TTC549 (cell line): ENCODE measurements around the gene PLAGL2.
"Not testable (repeated sequence)": the region's sequence is repeated elsewhere in the genome, so short reads cannot be mapped to it uniquely, and the experiment has no call there.

ENCODE experiments used
- FAIRE-seq: peaks from 2 replicates; lab custom pipeline; 2012; peaks lifted over from hg19 to GRCh38; lab: Jason Lieb, UNC

PLAGL2 gene

GRCh38 chr20:32207626-32208498 is at the start of gene PLAGL2, which contains the start of gene POFUT1:
TSS of gene PLAGL2 (minus strand) at chr20:32207743. CDS start at chr20:32202178, 5,565 bp downstream.
TSS of gene POFUT1 (plus strand) at chr20:32207880. CDS start at chr20:32207942, 62 bp downstream.
- FAIRE-seq = no peak

GRCh38 chr20:32252189-32252588 is 44.6 kb upstream of the PLAGL2 start:
- FAIRE-seq = no peak

- FAIRE-seq = no peak
Measured at GRCh38 chr20:32251470-32251869, 43.9 kb upstream of the PLAGL2 start.

GRCh38 chr20:32249030-32249738 is 41.6 kb upstream of the PLAGL2 start:
- FAIRE-seq = no peak

- no peak for FAIRE-seq
Measured at GRCh38 chr20:32248043-32248442, 40.5 kb upstream of the PLAGL2 start.

- FAIRE-seq = not testable (repeated sequence)
Measured at GRCh38 chr20:32246208-32246607, 38.7 kb upstream of the PLAGL2 start.

- no peak for FAIRE-seq
Measured at GRCh38 chr20:32244959-32245358, 37.4 kb upstream of the PLAGL2 start.

GRCh38 chr20:32244150-32244823 is 36.7 kb upstream of the PLAGL2 start:
- no peak for FAIRE-seq

- no peak for FAIRE-seq
Measured at GRCh38 chr20:32241807-32242206, 34.3 kb upstream of the PLAGL2 start.

- FAIRE-seq = no peak
Measured at GRCh38 chr20:32240205-32240604, 32.7 kb upstream of the PLAGL2 start.

- no peak for FAIRE-seq
Measured at GRCh38 chr20:32238483-32239425, 31.2 kb upstream of the PLAGL2 start.

- FAIRE-seq = no peak
Measured at GRCh38 chr20:32237419-32237818, 29.9 kb upstream of the PLAGL2 start.

GRCh38 chr20:32236819-32237218 is 29.3 kb upstream of the PLAGL2 start:
- no peak for FAIRE-seq

GRCh38 chr20:32236048-32236533 is 28.5 kb upstream of the PLAGL2 start:
- no peak for FAIRE-seq

GRCh38 chr20:32235331-32236047 is 27.9 kb upstream of the PLAGL2 start:
- FAIRE-seq = no peak

GRCh38 chr20:32234135-32234808 is 26.7 kb upstream of the PLAGL2 start:
- no peak for FAIRE-seq

GRCh38 chr20:32233286-32233685 is 25.7 kb upstream of the PLAGL2 start:
- FAIRE-seq = no peak

GRCh38 chr20:32232326-32232886 is 24.9 kb upstream of the PLAGL2 start:
- FAIRE-seq = no peak

- no peak for FAIRE-seq
Measured at GRCh38 chr20:32231847-32232246, 24.3 kb upstream of the PLAGL2 start.

- no peak for FAIRE-seq
Measured at GRCh38 chr20:32231245-32231644, 23.7 kb upstream of the PLAGL2 start.
